GM18907 (cell line): Measurements from ENCODE around the gene LIMS4.
"Not testable (repeated sequence)": the region's sequence is repeated elsewhere in the genome, so short reads cannot be mapped to it uniquely, and the experiment has no call there.

Experiments
- ATAC-seq: cut with Tn5 transposase; IDR thresholded peaks from one replicate; pipeline ENCODE4 v1.9.1; 2021; ENCODE audit warnings: mild to moderate bottlenecking, moderate library complexity; ENCODE audit not compliant: unreplicated experiment

LIMS4 gene

DNA sequence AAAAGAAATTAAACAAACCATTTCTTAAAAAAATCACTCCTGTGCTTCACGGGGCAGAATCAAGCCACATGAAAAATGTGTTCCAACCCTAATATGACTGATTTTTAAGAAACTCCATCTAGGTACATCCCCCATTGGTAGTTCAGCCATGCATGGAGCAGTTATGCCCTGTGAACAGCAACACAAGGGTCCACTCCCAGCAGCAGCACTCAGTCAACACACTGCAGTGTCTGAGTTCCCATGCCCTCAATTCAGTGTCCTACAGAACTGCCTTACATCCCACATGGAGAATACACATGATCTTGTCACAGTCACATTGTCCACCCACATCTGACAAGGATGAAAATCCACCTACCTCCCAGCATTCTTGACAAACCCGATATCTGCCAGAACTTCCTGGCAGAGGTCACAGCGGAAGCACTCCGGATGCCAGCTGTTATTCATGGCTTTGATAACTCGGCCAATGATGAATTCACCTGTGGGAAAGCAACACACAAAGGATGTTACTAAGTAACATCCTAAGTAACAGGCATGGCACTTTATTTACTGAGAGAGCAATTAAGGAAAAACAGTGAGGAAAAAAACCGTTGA, 17.4 kb downstream of the LIMS4 start:
- ATAC-seq = not testable (repeated sequence)

DNA sequence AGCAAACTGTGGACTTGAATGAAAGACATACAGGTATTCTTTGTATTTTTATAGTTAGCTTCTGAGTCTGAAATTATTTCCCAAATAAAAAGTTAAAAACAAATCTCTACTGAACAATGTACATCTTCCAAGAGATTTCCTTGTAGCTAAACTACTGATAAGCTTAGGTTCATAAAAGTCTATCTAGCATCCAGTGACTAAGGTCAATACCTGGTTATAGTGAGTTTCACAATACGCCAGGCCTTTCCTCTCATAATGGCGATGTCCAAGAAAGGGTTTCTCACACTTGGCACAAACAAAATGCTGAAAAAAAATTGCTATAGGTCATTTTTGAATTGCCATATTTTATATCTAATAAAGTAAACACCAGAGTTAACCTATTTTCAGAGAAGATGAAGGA, 21.7 kb downstream of the LIMS4 start:
- ATAC-seq = not testable (repeated sequence)

DNA sequence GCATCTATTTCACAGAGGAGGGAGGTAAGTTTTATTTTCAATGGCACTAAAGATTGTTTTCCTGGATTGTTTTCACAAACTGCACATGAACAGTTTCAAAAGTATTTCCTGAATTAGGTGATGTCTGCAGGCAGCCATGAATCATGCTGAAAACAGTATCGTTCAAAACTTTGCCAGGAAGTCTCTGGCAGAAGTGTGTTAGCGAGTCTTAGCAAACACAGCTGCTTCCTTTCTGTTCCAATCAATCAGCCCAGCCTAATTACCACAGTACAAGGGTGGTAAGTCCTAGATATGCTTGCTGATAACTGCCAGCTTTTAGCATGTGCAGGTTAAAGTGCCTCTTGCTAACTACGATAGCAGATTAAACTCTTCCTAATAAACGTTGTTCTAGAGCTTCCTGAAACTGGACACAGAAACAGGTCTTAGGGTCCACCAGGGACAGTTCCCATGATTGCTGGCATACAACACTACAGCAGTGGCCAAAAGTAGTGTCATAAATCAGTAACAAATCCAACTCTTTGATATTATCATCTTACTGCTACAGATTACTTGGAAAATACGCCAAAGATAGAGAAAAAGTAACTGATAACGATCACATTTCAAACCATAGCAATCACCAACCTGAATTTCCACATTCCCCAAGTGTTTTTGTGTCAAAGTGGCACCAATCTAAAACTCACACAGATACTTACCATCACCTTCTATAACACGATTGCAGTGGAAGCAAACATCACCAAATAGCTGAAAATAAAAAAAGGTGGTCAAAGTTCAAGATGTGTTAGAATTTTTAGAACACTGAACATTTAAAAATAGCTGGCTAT, 23.3 kb downstream of the LIMS4 start:
- ATAC-seq = not testable (repeated sequence)

DNA sequence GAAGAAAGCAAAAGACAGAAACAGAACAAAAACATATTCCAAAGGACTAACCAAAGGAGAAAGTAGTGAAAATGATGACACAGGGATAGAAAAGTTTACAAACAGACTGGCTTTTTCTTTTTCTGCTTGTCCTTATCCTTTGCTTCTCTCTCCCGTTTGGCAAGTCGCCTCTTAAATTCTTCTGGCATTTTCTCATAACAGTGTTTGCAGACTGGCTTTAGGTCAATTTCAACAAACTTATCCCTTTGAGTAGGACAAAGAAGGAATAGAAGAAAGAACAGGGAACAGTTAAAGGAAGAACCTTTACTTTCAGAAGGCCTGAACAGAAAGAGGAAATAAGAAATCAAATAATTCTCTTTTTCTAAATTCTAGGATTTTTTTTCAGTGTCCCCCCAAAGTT, 26.0 kb downstream of the LIMS4 start:
- ATAC-seq = not testable (repeated sequence)

DNA sequence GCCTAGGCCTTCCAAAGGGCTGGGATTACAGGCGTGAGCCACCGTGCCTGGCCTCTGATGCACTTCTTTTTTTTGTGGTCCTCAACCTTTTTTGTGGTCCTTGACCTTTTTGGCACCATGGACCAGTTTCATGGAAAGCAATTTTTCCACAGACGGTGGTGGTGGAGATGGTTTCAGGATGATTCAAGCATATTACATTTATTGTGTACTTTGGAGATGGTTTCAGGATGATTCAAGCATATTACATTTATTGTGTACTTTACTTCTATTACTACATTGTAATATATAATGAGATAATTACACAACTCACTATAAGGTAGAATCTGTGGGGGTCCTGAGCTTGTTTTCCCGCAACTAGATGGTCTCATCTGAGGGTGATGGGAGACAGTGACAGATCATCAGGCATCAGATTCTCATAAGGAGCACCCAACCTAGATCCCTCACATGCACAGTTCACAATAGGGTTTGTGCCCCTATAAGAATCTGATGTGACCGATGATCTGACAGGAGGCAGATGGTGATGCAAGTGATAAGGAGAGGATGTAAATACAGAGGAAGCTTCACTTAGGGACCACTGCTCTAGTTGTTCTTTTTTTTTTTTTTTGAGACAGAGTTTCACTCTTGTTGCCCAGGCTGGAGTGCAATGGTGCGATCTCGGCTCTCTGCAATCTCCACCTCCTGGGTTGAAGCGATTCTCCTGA, 29.2 kb downstream of the LIMS4 start:
- not testable (repeated sequence) for ATAC-seq

DNA sequence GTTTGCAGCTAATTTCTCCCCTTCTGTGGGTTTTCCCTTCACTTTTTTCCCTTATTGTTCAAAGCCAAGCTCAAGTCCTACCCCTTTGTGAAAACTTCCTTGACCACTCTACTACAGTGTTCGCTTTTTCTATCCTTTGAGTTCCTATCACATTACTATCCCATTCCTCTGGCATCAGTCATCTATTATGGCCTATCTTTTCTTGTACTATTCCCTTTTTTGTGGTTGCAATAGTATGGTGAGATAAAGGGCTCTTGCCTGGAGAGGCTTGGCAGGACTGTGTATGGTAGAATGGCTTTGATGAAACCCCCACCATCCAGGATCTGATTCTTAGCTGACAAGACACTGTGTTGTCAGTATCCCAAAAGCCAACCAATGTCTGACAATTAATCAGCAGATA, 30.7 kb downstream of the LIMS4 start:
- not testable (repeated sequence) for ATAC-seq

DNA sequence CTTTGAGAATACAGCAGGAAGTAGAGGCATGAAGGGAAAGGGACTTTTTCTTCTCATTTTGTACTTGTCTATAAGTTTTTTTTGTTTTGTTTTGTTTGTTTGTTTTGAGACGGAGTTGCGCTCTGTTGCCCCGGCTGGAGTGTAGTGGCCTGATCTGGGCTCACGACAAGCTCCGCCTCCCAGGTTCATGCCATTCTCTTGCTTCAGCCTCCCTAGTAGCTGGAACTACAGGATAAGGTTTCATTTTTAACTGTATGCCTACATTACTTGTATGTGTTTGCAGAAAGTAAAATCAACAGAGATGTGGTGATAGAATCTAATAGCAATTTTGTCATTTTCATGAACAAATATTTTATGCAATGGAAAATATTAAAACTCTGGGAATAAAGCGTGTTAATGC, 38.1 kb downstream of the LIMS4 start:
- ATAC-seq = not testable (repeated sequence)

DNA sequence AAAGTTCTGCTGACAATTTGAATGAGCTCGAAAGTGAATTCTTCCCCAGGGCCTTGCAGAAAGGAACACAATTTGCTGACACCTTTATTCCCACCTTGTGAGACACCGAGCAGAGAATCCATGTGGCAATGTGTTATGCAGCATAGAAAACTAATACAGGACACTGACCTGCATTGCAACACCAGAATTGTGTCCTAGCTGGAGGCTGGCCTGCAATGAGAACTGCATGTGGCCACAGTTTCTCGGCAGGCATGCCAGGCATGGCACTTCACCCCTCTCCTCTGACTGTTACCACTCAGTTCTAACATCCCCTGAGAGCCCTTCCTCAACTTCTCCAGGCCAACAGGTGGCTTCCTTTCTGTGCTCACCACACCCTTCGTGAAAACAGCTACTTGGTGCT, 46.9 kb downstream of the LIMS4 start:
- not testable (repeated sequence) for ATAC-seq

DNA sequence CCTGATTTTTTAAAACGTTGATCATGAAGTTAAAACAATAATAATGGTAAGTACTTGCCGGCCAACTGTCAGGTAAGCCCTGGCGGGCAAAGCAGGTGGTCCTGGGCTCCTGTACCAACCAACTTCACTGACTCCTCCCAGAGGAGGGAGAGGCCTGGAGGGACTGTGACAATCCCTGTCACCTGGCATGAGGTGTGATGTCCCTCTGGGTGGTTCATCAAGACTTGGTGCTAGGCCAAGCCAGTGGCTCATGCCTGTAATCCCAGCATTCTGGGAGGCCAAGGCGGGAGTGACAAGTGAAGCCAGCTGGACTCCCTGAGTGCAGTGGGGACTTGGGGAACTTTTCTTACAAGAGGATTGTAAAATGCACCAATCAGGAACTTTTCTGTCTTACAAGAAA, 48.2 kb downstream of the LIMS4 start:
- ATAC-seq = not testable (repeated sequence)

DNA sequence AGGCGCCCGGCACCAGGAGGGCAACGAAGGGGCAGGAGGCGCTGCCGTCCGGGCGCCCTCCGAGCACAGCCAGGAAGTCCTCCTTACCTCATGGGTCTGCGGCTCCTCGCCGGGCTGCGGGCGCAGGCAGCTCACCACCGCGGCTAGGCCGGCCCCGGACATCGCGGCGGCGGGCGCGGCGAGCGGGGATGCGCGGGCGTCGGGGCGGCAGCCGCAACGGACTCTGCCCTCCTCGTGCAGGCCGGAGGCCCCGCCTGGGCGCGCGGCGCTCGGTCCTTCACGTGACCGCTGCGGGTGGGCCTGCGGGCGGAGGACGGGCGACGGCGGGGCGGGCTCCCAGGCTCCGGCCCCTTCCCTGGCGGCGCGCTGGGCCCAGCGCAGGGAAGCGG, 49.0 kb downstream of the LIMS4 start:
- not testable (repeated sequence) for ATAC-seq

DNA sequence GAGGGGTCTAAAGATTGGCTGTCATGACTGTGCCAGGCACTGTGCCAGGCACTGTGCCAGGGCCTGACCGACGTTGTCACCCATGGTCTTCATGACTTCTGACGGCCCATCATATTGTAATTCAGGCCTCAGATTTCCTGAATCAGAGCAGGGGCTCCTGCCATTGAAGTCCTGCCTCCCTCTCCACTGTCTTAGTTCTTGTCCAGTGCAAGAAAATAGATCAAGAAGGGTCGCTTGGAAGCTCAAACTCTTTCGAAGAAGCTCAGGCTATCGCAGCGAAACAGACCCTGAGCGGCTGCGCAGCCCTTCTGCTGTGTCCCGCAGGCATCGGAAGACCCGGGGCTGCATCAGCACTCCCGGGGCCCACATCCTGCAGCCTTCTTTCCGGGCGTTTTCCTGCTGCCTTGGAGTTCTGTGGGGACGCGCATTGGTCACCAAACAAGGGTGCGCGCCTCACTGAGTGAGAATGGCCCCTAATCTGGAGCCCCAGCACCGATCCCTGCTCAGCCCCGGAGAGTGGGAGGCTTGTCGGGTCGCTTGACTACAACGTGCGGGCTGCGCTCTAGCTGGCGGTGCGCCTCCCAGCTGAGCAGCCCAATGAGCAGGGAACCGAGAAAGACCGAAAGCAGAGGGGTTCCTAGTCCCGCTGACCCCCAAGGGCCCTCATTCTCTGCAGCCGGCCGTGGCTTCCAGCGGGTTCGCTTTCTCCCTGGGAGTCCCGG, 49.6 kb downstream of the LIMS4 start:
- ATAC-seq = not testable (repeated sequence)

DNA sequence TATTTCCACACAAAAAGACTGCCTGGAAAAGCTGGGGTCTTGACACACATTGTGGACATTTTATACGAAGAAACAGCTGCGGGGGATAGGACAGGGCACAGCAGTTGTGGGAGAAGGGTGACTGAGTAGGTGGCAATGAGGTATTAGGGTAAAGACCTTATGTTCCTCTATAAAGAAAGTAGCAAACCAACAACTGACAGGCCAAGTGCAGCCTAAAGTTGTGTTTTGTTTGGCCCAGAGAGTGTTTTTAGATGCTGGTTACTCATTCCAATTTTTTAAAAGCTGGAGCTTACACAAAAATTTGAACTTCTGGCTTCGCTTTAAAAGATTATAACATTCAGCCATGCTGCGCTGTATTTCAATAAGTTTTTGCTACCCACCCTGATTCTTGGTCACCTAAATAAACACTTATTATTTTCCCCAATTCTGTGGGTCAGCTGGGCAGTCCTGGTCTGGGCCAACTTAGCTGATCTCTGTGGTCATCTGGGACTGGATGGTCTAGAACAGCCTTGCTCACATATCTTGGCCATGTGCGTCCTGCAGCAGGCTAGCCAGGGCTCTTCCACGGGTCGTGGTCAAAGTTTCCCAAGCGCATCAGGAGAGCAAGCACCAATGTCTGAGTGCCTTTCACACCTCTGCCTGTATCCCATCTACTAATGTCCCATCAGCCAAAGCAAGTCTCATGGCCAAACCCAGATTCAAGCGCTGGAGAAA, 51.8 kb downstream of the LIMS4 start:
- not testable (repeated sequence) for ATAC-seq

DNA sequence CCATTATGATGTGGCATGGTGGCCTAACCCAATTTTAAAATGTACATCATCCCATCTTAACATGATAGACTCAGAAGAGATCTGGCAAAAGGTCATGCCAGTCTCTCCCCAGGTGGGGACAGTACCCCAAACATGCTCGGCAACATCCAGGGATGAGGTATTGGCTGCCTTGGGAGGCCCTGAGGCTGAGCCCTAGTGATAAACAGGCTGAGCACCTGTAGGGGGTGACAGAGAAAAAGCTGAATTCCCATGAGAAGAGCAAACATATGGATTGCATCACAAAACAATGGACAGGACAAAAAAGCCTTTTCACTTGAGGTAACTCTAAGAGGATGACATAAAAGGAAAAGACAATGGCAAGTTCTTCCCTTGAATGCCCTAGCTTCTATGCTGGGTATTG, 65.5 kb downstream of the LIMS4 start:
- ATAC-seq = not testable (repeated sequence)

DNA sequence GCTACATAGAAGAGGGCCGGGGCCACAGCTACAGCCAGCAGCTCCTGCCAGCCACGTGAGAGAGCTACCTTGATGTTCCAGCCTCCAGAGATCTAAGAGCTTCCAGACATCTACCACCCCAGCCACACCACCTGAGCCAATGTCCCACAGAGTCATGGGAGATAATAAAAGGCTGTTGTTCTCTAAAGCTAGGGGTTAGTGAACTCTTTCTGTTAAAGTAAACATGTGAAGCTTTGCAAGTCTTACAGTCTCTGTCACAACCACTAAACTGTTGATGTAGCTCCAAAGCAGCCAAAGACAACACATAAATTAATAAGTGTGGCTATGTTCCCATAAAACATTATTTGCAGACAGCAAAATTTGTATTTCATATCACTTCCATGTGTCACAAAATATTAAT, 67.6 kb downstream of the LIMS4 start:
- ATAC-seq = not testable (repeated sequence)

DNA sequence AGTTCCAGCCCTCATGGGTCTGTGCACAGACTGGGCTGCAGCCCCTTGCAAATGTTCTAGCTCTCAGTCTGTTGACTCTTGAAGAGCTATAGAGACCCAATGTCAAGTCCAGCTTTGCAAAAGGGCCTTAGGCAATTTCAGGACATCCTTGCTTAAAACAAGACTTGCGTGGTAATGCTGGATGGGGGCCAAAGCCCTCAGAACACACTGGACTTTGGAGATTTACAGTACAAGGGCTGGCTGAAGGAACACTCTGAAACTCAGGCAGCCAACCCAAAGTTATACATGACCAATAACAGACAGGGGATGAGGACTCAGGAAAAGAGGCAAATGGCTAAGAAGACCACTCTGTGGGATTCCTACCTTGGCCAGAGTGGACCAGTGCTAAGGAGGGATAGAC, 68.4 kb downstream of the LIMS4 start:
- ATAC-seq = not testable (repeated sequence)

DNA sequence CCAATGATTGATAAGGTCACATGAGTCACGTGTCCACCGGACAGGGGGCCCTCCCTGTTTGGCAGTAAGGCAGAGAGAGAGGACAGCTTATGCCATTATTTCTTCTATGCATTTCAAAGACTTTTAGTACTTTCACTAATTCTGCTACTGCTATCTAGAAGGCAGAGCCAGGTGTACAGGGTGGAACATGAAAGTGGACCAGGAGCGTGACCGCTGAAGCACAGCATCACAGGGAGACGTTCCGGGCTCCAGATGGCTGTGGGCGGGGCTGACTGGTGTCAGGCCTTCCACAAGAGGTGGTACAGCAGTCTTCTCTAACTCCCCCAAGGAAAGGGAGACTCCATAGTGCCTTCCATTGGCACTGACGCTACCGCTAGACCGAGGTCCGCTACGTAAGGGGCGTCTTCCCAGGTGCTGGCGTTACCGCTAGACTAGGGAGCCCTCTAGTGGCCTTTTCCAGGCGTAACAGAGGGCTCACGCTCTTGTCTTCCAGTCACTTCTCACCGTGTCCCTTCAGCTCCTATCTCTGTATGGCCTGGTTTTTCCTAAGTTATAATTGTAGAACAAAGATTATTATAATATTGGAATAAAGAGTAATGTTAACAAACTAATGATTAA, 71.5 kb downstream of the LIMS4 start:
- ATAC-seq = not testable (repeated sequence)

DNA sequence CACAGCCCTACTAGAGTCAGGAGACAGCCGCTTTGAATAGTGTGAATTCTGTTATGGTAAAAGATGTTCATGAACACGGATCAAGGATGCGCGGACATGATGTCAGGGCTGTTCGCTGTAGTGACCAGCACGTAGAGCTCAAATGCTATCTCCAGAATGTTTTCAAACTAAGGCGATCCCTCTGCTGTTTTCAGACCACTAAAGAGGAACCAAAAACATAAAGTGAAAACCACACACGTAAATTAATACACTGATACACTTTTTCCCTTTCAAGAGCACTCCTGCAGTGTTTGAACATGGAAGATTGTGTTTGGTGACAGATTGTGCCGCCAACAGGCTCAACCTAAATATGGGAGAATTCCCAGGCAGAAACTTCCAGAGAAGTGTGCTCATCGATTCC, 73.2 kb downstream of the LIMS4 start:
- not testable (repeated sequence) for ATAC-seq

DNA sequence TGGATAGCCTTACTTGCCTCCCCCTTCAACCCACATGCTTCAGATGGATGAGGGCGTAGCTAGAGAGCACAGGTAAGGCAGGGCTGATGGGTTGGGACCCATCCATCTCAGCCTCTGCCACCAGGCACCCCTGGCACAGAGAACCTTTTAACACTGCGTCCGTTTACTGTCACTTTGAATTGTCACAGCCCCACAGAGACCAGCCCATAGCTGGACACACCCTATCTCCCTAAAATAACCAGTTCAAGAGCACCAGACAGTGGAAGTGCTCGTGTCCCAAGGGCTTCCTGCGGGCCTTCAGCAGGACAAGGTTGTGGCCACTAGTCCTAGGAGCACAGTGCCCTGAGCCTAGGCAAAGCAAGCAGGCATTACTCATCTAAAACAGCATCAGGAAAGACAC, 76.6 kb downstream of the LIMS4 start:
- ATAC-seq = not testable (repeated sequence)
